Suprapubic skin (tissue), 4 donors: ENCODE results near the gene ZNRD2.

Experiments used
- CTCF ChIP-seq, 2 donors: fragments of 200-600 bp in 1 of 2; fragments of 450-650 bp in 1 of 2; sonication (generic) in 1 of 2; IDR thresholded peaks; one replicate each; pipeline ENCODE4 v1.5.1; 2016 to 2019; ENCODE audit warnings: antibody characterized with exemption in 2 of 2, mild to moderate bottlenecking in 1 of 2, moderate library complexity in 1 of 2
- EP300 ChIP-seq: sonication (generic); formaldehyde crosslinking; IDR thresholded peaks from one replicate; pipeline ENCODE4 v1.6.1; 2017; ENCODE audit warnings: antibody characterized with exemption
- POLR2A ChIP-seq, 2 donors: fragments of 450-650 bp; IDR thresholded peaks; one replicate each; pipeline ENCODE4 v1.6.1; 2017; ENCODE audit warnings: antibody characterized with exemption in 2 of 2, mild to moderate bottlenecking in 2 of 2, moderate library complexity in 2 of 2
- POLR2AphosphoS5 ChIP-seq, 3 donors: sonication (generic); formaldehyde crosslinking; IDR thresholded peaks; one replicate each; pipeline ENCODE4 v1.6.1; 2017; ENCODE audit warnings: antibody characterized with exemption in 3 of 3

GRCh38 chr11:65569973-65570918 is at the start of gene ZNRD2:
- peak in 1 of 2 donors; percentile 29 for TF ChIP-seq CTCF (IDR thresholded peaks at IDR 0.05)
- peak in 1 of 2 donors; percentile 59 for TF ChIP-seq POLR2A (IDR thresholded peaks at IDR 0.05)
- peak; percentile 72 to 94 (median 85) for TF ChIP-seq POLR2AphosphoS5 (IDR thresholded peaks at IDR 0.05)
- no peak for TF ChIP-seq EP300
